GM23248 (cell line): ENCODE results near the gene FAM124B.

Experiments used
- EZH2 ChIP-seq: fragments of 200-600 bp; sonication (generic); IDR thresholded peaks from 2 replicates; pipeline ENCODE4 v1.6.1; 2018; ENCODE audit warnings: antibody characterized with exemption, mild to moderate bottlenecking; ENCODE audit not compliant: insufficient read depth, poor library complexity, severe bottlenecking
- EZH2phosphoT487 ChIP-seq: fragments of 200-600 bp; sonication (generic); IDR thresholded peaks from 2 replicates; pipeline ENCODE4 v1.6.1; 2018; ENCODE audit warnings: antibody characterized with exemption, moderate library complexity, mild to moderate bottlenecking, low read depth; ENCODE audit not compliant: insufficient read depth

- no peak for TF ChIP-seq EZH2
- TF ChIP-seq EZH2phosphoT487 = no peak
Observed at GRCh38 chr2:224449212-224450147, 47.6 kb upstream of the FAM124B start.
